Measurements from ENCODE around the gene ZNF70.
A peak's percentile ranks its signal among the peaks of the same experiment; 100 is the strongest.

Gene ZNF70

DNA sequence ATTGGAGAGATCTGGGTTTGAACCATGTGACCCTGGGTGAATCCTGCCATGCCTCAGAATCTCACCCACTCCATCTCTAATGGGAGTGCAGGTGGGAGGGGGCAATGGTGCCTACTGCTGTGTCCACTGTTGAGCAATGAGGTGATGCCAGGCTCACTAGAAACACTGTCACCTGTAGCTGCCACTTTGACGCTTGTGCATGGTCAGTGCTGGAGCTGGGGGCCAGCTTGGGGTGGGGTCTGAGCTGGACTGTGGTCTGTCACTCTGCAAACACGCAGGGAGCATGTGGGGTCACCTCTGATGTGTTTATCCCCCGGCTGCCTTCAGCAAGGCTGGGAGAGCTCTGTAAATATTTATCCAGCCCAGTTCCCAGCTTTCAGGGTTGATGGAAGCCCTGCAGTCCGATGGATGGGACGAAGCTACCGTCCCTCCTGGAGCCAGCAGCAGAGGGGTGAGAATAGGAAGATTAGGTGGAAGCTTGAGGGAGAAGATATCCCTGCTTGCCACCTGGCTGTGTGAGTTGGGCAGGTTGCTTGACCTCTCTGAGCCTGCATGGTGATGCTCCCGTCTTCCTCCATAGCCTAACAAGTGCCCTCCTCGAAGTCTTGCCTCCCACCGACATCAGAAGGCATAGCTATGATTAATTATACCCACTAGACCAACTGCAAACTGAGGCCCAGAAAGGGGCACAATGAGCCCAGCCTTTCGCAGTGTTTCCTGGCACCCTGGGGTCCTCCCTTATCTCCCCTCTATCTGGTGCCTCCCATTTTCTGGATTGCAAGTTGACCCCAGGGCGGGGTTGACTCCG is 23.4 kb upstream of the ZNF70 start:
- no peak for DNase-seq (ENCODE audit: low spot score)
- Histone ChIP-seq H3K27ac (peak overlapping the region in 1 of 2 donors; percentile 12), H3K4me3 (no peak overlapping the region)
- TF ChIP-seq, protein P1, sequence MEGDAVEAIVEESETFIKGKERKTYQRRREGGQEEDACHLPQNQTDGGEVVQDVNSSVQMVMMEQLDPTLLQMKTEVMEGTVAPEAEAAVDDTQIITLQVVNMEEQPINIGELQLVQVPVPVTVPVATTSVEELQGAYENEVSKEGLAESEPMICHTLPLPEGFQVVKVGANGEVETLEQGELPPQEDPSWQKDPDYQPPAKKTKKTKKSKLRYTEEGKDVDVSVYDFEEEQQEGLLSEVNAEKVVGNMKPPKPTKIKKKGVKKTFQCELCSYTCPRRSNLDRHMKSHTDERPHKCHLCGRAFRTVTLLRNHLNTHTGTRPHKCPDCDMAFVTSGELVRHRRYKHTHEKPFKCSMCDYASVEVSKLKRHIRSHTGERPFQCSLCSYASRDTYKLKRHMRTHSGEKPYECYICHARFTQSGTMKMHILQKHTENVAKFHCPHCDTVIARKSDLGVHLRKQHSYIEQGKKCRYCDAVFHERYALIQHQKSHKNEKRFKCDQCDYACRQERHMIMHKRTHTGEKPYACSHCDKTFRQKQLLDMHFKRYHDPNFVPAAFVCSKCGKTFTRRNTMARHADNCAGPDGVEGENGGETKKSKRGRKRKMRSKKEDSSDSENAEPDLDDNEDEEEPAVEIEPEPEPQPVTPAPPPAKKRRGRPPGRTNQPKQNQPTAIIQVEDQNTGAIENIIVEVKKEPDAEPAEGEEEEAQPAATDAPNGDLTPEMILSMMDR (IDR thresholded peaks at IDR 0.05): no peak

DNA sequence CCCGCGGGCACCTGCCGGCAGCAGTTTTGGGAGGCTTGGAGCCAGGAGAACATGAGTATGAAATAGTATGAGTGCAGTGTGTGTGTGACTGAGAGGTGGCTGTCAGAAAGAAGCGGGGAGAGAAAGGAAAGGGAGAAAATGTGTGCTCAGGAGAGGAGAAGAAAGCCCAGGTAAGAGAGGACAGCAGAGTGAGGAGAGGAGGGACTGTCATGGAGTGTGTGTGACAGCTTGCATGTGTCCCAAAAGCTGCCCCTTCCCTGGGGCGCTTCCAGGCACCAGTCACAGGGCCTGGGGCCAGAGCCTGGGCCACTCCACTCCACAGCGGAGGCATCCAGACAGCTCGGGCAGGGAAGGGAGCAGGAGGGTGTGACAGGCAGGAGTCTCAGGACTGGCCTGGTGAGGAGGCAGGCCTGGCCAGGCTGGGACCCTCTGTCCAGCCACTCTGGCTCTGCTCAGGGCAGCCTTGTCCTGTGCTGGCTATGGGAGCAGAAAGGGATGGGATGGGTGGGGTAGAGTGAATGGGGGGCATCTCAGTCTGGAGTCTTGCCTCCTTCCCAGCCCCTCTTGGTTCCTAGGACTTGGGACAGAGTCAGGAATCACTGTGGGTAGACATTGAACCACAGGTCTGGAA is 22.7 kb upstream of the ZNF70 start:
- H3K4me3 ChIP-seq: peak overlapping the region; percentile 65
- TF ChIP-seq, protein P1 (IDR thresholded peaks at IDR 0.05): no peak
- H3K27ac ChIP-seq: no peak overlapping the region
- DNase-seq (ENCODE audit: low spot score): no peak

DNA sequence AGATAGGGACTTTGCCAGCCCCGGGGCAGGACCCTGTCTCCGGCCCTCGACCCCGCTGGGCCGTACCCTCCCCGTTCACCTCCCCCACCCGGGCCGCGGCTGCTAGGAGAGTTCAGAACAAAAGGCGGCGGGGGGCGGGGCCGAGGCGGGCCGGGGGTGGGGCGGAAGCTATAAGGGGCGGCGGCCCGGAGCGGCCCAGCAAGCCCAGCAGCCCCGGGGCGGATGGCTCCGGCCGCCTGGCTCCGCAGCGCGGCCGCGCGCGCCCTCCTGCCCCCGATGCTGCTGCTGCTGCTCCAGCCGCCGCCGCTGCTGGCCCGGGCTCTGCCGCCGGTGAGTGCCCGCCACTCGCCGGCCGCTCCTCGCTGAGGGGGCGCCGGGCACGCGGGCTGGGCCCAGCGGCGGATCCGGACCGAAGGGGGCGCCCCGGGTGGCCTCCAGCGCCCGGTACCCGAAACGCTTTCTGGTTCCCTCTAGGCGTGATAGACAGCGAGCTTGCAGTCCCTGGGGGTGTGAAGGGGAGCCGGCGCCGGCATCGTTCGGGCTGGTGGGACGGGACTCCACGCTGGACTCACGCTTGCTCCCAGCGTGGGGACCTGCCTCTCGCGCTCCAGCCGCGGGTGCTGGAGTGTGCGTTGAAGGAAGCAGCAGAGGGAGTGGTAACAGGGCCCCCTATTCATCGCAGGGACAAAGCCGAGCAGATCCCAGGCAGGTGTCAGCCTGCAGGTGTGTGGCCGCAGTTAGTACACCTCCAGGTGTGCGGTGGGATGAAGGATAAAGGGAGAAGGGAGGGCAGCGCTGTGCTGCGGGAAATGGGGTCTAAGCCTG is 21.9 kb upstream of the ZNF70 start, which contains the start of gene MMP11:
Gene MMP11 (plus strand): TSS at position 201 of the 825 bp plus-strand sequence. CDS start 22 bp downstream, at position 223.
- peak within 1 kb of the TSS; percentile 65 for H3K4me3 ChIP-seq
- no peak for DNase-seq (ENCODE audit: low spot score)
- H3K27ac ChIP-seq: peak within 1 kb of the TSS in 1 of 2 donors; percentile 5
- TF ChIP-seq, protein P1 (IDR thresholded peaks at IDR 0.05): no peak

DNA sequence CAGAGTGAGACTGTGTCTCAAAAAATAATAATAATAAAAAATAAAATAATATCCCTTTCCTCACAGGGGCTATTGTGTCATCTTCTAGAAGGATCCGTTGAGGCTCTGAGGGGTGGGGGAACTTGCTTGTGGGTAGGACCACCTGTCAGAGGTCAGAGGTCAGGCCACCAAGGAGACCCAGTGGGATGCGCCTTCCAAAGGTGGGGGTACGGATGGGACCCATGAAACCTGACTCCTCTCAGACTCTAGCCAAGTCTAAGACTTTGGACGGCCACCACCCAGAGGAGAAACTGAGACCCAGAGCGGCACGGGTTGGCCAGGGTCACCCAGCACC is 21.4 kb upstream of the ZNF70 start:
- TF ChIP-seq, protein P1 (IDR thresholded peaks at IDR 0.05): no peak
- no peak for DNase-seq (ENCODE audit: low spot score)
- H3K27ac ChIP-seq: peak overlapping the region in 1 of 2 donors; percentile 5
- peak overlapping the region; percentile 65 for H3K4me3 ChIP-seq

DNA sequence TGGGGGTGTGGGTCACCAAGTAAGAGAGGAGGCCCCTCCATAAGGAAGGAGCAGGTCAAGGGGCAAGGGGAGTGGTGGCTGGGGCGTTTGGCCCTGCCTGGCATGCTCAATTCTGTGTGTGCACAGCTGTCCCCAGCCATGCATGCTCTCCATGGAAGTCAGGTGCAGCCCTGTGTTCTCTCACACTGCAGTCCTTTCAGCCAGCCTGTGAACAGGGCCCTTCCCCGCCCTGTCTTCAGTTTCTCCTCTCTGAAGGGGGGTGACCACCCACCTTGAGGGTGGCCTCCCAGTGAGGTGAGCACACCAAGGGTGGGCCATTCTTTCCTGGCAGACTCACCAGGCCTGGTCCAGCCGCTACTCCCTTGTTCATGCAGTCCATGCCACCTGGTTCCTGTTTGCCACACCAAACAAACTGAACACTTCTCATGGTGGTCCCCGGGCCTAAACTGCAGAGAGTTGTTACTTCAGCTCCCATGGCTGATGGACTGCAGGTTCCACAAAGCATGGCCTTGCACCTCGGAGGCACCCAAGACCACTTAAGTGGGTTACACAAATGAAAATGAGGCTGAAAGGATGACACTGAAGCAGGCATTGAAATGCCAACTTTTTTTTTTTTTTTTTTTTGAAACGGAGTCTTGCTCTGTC is 18.5 kb upstream of the ZNF70 start:
- TF ChIP-seq, protein P1 (IDR thresholded peaks at IDR 0.05): no peak
- DNase-seq (ENCODE audit: low spot score): no peak
- H3K4me3 ChIP-seq: no peak overlapping the region
- no peak overlapping the region for H3K27ac ChIP-seq

DNA sequence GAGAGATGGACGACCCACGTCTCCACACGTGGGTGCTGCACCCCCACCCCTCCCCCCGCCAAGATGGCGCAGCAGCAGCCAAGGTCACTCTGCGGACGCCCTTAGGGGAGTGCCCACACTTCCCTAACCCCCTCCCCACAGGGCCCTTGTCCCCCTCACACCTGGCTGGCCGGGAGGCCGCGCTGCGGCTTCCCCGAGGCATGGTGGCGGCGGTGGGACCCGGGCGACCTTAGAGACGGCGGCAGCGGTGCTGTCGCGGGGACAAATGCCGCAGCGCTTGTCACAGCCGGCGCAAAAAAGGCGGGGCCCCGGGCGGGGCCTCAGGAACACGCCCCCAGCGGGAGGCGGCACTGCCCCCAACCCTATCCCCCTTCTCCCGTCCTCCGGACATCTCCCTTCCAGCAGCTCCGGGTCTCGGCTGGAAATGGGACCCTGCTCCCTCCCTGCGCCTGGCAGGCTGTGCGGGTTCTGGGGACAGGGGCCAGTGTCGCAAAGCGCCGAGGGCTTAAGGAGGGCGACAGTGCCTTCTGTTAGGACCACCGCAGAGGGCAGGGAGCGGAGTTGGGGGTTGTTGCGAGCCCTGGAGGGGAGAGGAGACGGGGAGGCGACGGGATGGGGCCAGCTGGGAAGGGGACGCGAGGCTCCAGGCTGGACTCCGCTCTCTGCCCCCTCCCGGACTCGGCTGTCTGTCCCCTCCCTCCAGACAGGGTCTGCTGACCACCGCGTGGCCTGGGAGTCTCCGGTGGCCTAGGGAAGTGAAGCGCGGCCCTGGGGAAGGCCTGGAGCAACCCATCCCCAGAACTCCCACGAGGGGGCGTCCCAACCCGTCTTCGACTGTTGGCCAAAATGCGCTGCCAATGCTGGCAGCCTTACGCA is 17.0 kb upstream of the ZNF70 start, which contains the start of gene CHCHD10:
Gene CHCHD10 (minus strand): TSS at position 300 of the 876 bp plus-strand sequence. CDS start 98 bp downstream, at position 202.
- TF ChIP-seq, protein P1 (IDR thresholded peaks at IDR 0.05): peak; percentile 90
- H3K27ac ChIP-seq: peak within 1 kb of the TSS; percentile 74 to 83
- DNase-seq (ENCODE audit: low spot score): peak; percentile 87
- peak within 1 kb of the TSS; percentile 78 for H3K4me3 ChIP-seq

Data from coronary artery (tissue), 2 donors.